Measurements from ENCODE around the gene NFATC4. TPM values are rescaled to one million over a fixed set of nuclear protein-coding genes. Genes with fewer than 3 reads are reported as not detected.

Gene NFATC4
- total and polyA plus RNA-seq, 10 of the 15 experiments (the other 5 are each of a cell fraction or from before 2014, with no cell fraction given) = 0.97 to 14.3 (median 4.9) TPM

- peak; percentile 56 for TF ChIP-seq E4F1 (IDR thresholded peaks at IDR 0.05; ENCODE audit: borderline replicate concordance, partially characterized antibody)
- no peak for TF ChIP-seq ZNF384 (IDR thresholded peaks at IDR 0.05; ENCODE audit: borderline replicate concordance, low read depth, low read length)
- TF ChIP-seq BCL11A (IDR thresholded peaks at IDR 0.05; ENCODE audit: low read depth, low read length) = 0 out of 2 replicates have a peak, but pooled peaks have one; percentile 12
- TF ChIP-seq EZH2 (IDR thresholded peaks at IDR 0.05; ENCODE audit: borderline replicate concordance, control insufficient read depth, low read depth, low read length) = no peak
- peak; percentile 69 for TF ChIP-seq GATAD2B (conservative IDR thresholded peaks at IDR 0.05; ENCODE audit: low read depth)
- TF ChIP-seq ELK1 (IDR thresholded peaks at IDR 0.05; ENCODE audit: low read depth, low read length) = no peak
- TF ChIP-seq TAF1 (IDR thresholded peaks at IDR 0.05; ENCODE audit: borderline replicate concordance, low read depth, low read length) = no peak
- no peak for TF ChIP-seq REST (IDR thresholded peaks at IDR 0.05; ENCODE audit: low read depth, low read length)
- TF ChIP-seq POLR2AphosphoS5 (IDR thresholded peaks at IDR 0.05; ENCODE audit: low read length) = no peak; the same call in 1 of the 2 replicates
- TF ChIP-seq ETV6 (conservative IDR thresholded peaks at IDR 0.05 in 1 of 2, IDR thresholded peaks at IDR 0.05 in 1 of 2; ENCODE audit: borderline replicate concordance in 1 of 2, low read depth in 1 of 2) = no peak
- no peak for TF ChIP-seq CHD1 (IDR thresholded peaks at IDR 0.05; ENCODE audit: low read depth, low read length)
- no peak for TF ChIP-seq SRF (IDR thresholded peaks at IDR 0.05; ENCODE audit: low read depth in 2 of 2, low read length in 2 of 2)
- 0 out of 2 replicates have a peak, but pooled peaks have one; percentile 13 for TF ChIP-seq SMARCA5 (IDR thresholded peaks at IDR 0.05)
- no peak for TF ChIP-seq IRF5 (IDR thresholded peaks at IDR 0.05; ENCODE audit: borderline replicate concordance)
- TF ChIP-seq IKZF1 (conservative IDR thresholded peaks at IDR 0.05) = peak; percentile 21
- no peak for TF ChIP-seq E2F4 (IDR thresholded peaks at IDR 0.05; ENCODE audit: low read depth, low read length)
These were observed 1.1 kb upstream of the NFATC4 start (continued) for GRCh38 chr14:24366721-24367513.
